ENCODE measurements around the gene SDC1. TPM values are rescaled to one million over a fixed set of nuclear protein-coding genes. Genes with fewer than 3 reads are reported as not detected.
A peak's percentile ranks its signal among the peaks of the same experiment; 100 is the strongest.

SDC1 gene
- total RNA-seq, 1 experiment from 2014 or later: 22.3 TPM

DNA sequence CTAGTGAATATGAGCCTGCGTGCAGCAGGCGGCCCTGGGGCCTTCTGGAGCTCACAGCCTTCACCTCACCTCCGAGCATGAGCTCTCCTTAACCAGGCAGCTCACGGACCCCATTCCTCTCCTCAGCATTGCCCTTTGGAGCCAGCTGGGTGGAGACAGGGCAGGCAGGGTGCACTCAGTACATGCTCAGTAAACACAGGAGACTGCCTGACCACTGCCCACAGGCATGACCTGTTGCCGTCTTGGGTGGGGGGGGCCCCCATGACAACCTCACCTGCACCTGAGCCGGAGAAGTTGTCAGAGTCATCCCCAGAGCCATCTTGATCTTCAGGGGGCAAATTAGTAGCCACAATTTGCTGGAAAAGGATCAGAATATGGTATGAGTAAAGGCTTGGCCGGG lies 19.9 kb downstream of the SDC1 start:
- Histone ChIP-seq H2BK20ac (ENCODE audit: low read depth, low read length, poor library complexity, severe bottlenecking) (no peak overlapping the region), H3K14ac (ENCODE audit: insufficient read depth, low read length) (no peak overlapping the region), H4K5ac (ENCODE audit: insufficient read length, low read depth, low read length) (no peak overlapping the region), H3K18ac (ENCODE audit: insufficient read length, low read depth, low read length) (no peak overlapping the region), H3K9me3 (ENCODE audit: control insufficient read depth, low read depth, low read length) (no peaks in the 10 kb centered on the region), H3K27ac (ENCODE audit: insufficient read length, low read depth, low read length) (no peak overlapping the region), H3K27me3 (ENCODE audit: insufficient read depth, low read length) (no peaks in the 10 kb centered on the region), H3K79me2 (ENCODE audit: insufficient read depth, low read length) (peaks cover 2% of the 10 kb centered on the region; the same call in 1 of the 2 replicates), H4K20me1 (ENCODE audit: control insufficient read depth, insufficient read depth, insufficient read length) (peaks cover 2% of the 10 kb centered on the region), H3K79me1 (ENCODE audit: insufficient read depth, low read depth, low read length, poor library complexity, severe bottlenecking) (peaks cover 4% of the 10 kb centered on the region), H4K91ac (ENCODE audit: insufficient read length, low read depth, low read length) (no peak overlapping the region), H2BK120ac (ENCODE audit: low read depth, low read length, poor library complexity, severe bottlenecking) (no peak overlapping the region), H3K4me1 (ENCODE audit: insufficient read depth, low read length) (no peaks in the 10 kb centered on the region), H2BK5ac (ENCODE audit: insufficient read length, low read length) (no peak overlapping the region), H2BK12ac (ENCODE audit: insufficient read length, low read depth, low read length) (no peak overlapping the region), H2AFZ (ENCODE audit: low read length) (no peak overlapping the region), H2BK15ac (ENCODE audit: low read depth, low read length) (no peak overlapping the region), H2AK5ac (ENCODE audit: insufficient read length, low read length) (no peak overlapping the region), H3K56ac (ENCODE audit: insufficient read length, low read depth, low read length) (no peak overlapping the region), H3K4ac (ENCODE audit: low read depth, low read length) (no peak overlapping the region), H4K8ac (replicated peaks; ENCODE audit: insufficient read length, low read depth, low read length) (no peak overlapping the region), H3K23ac (ENCODE audit: insufficient read length, low read depth, low read length) (no peak overlapping the region), H3K23me2 (ENCODE audit: insufficient read length, low read depth, low read length, poor library complexity, severe bottlenecking) (no peaks in the 10 kb centered on the region), H3K4me2 (ENCODE audit: insufficient read depth, insufficient read length, low read length) (no peak overlapping the region), H3K9ac (ENCODE audit: extremely low read depth, insufficient read length, low read length) (no peak overlapping the region), H3T11ph (ENCODE audit: low read length) (no peak overlapping the region)
- Mint-ChIP-seq H3K36me3 (ENCODE audit: insufficient read depth in 1 of 3, low read depth in 3 of 3) (peaks cover 27 to 40% (median 38%) of the 10 kb centered on the region in 3 experiments), H3K4me1 (peaks cover 10 to 16% of the 10 kb centered on the region in 2 experiments), H3K4me3 (no peak overlapping the region), H3K27ac (peak overlapping the region in 1 of 3 experiments; percentile 39; a peak in 1 of 7 replicates), H3K9me3 (no peaks in the 10 kb centered on the region; a peak in 1 of 5 replicates), H3K27me3 (ENCODE audit: low read depth) (no peaks in the 10 kb centered on the region)
- no CpG with 5 or more reads among the region's 7 CpGs for WGBS (ENCODE audit: extremely low coverage, insufficient read length, low lambda C conversion rate)
- TF ChIP-seq, protein P1, sequence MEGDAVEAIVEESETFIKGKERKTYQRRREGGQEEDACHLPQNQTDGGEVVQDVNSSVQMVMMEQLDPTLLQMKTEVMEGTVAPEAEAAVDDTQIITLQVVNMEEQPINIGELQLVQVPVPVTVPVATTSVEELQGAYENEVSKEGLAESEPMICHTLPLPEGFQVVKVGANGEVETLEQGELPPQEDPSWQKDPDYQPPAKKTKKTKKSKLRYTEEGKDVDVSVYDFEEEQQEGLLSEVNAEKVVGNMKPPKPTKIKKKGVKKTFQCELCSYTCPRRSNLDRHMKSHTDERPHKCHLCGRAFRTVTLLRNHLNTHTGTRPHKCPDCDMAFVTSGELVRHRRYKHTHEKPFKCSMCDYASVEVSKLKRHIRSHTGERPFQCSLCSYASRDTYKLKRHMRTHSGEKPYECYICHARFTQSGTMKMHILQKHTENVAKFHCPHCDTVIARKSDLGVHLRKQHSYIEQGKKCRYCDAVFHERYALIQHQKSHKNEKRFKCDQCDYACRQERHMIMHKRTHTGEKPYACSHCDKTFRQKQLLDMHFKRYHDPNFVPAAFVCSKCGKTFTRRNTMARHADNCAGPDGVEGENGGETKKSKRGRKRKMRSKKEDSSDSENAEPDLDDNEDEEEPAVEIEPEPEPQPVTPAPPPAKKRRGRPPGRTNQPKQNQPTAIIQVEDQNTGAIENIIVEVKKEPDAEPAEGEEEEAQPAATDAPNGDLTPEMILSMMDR (conservative IDR thresholded peaks at IDR 0.05): no peak
- no peak for DNase-seq
